Measurements from ENCODE around the gene NPR2. TPM values are rescaled to one million over a fixed set of nuclear protein-coding genes. Genes with fewer than 3 reads are reported as not detected.

Gene NPR2
- total and polyA plus RNA-seq, 2 of the 13 experiments (the other 11 are each of a cell fraction or from before 2014, with no cell fraction given), result 7.4 to 9.4 TPM

DNA sequence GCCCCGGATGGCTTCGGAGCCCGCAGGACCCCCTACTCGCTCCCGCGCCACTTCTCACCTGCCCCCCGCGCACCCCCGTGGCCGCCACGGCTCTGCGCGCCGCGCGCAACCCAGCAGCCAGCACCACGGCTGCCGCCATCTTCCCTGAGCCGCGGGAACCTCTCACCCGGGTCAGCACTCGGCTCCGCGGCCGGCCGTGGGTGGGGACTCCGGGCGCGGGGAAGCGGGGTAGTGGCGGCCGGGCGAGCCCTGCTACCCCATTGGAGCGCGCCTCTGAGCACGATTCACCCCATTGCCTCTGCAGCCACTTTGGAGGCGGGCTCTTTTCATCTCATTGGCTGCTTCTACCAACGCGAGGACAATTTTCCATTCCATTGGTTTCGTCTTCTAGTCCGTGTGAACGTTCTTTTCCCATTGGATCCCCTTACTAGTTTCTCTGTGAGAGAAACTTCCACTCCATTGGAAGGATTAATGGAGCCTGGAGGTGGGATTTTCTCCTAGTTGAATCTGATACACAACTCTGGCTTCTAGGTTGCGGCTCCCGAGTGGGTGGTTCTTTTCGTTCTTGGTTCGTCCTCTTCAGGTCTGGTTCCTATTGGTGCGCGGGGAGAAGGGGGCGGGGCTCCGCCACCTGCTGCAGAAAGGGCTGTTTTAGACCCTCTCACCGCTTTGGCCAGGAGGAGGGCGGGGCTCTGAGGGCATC, 23.6 kb downstream of the NPR2 start, which contains the start of gene HINT2 (continued):
- TF ChIP-seq ZBTB7B (CRISPR knock-in tag; IDR thresholded peaks at IDR 0.05), result no peak; the same call in 1 of the 2 replicates
- no peak for TF ChIP-seq PCBP1 (IDR thresholded peaks at IDR 0.05; ENCODE audit: borderline replicate concordance, low read depth, low read length)
- TF ChIP-seq, protein P1, sequence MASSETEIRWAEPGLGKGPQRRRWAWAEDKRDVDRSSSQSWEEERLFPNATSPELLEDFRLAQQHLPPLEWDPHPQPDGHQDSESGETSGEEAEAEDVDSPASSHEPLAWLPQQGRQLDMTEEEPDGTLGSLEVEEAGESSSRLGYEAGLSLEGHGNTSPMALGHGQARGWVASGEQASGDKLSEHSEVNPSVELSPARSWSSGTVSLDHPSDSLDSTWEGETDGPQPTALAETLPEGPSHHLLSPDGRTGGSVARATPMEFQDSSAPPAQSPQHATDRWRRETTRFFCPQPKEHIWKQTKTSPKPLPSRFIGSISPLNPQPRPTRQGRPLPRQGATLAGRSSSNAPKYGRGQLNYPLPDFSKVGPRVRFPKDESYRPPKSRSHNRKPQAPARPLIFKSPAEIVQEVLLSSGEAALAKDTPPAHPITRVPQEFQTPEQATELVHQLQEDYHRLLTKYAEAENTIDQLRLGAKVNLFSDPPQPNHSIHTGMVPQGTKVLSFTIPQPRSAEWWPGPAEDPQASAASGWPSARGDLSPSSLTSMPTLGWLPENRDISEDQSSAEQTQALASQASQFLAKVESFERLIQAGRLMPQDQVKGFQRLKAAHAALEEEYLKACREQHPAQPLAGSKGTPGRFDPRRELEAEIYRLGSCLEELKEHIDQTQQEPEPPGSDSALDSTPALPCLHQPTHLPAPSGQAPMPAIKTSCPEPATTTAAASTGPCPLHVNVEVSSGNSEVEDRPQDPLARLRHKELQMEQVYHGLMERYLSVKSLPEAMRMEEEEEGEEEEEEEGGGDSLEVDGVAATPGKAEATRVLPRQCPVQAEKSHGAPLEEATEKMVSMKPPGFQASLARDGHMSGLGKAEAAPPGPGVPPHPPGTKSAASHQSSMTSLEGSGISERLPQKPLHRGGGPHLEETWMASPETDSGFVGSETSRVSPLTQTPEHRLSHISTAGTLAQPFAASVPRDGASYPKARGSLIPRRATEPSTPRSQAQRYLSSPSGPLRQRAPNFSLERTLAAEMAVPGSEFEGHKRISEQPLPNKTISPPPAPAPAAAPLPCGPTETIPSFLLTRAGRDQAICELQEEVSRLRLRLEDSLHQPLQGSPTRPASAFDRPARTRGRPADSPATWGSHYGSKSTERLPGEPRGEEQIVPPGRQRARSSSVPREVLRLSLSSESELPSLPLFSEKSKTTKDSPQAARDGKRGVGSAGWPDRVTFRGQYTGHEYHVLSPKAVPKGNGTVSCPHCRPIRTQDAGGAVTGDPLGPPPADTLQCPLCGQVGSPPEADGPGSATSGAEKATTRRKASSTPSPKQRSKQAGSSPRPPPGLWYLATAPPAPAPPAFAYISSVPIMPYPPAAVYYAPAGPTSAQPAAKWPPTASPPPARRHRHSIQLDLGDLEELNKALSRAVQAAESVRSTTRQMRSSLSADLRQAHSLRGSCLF (CRISPR knock-in tag; IDR thresholded peaks at IDR 0.05; ENCODE audit: borderline replicate concordance), result no peak
- no peak for TF ChIP-seq ZNF253 (CRISPR knock-in tag; IDR thresholded peaks at IDR 0.05; ENCODE audit: borderline replicate concordance)
- no peak; the same call in 1 of the 2 replicates for TF ChIP-seq DNMT3B (CRISPR knock-in tag; conservative IDR thresholded peaks at IDR 0.05)
- TF ChIP-seq HOXA7 (CRISPR knock-in tag; IDR thresholded peaks at IDR 0.05), result no peak
- TF ChIP-seq MEIS2 (CRISPR knock-in tag; IDR thresholded peaks at IDR 0.05), result 0 out of 2 replicates have a peak, but pooled peaks have one; percentile 80
- 0 out of 4 replicates have a peak, but pooled peaks of 1 of the 2 experiments have one; percentile 35 for TF ChIP-seq KLF16 (CRISPR knock-in tag; IDR thresholded peaks at IDR 0.05)
- 0 out of 2 replicates have a peak, but pooled peaks have one; percentile 31 for TF ChIP-seq ZNF256 (CRISPR knock-in tag; conservative IDR thresholded peaks at IDR 0.05)
- TF ChIP-seq ZNF777 (CRISPR knock-in tag; IDR thresholded peaks at IDR 0.05), result peak; percentile 1; the same call in 1 of the 2 replicates
- TF ChIP-seq KDM5A (IDR thresholded peaks at IDR 0.05; ENCODE audit: borderline replicate concordance, low read length), result peak; percentile 59; the same call in 1 of the 2 replicates
- peak; percentile 89 for TF ChIP-seq NFYB (CRISPR knock-in tag; IDR thresholded peaks at IDR 0.05)
- TF ChIP-seq DZIP1 (CRISPR knock-in tag; IDR thresholded peaks at IDR 0.05), result peak; percentile 79; the same call in 1 of the 2 replicates
- TF ChIP-seq HNRNPK (IDR thresholded peaks at IDR 0.05; ENCODE audit: low read depth, low read length, poor library complexity, severe bottlenecking), result peak; percentile 23
- peak; percentile 36; the same call in 1 of the 2 replicates for TF ChIP-seq PRDM15 (CRISPR knock-in tag; IDR thresholded peaks at IDR 0.05)
- TF ChIP-seq MTA3 (CRISPR knock-in tag; IDR thresholded peaks at IDR 0.05), result no peak
